Hematopoietic multipotent progenitor cell treated with erythropoietin and hydrocortisone succinate and interleukin-3 and kit ligand, for 17 days (in vitro differentiated cells): Measurements from ENCODE around the gene RASGEF1C.

Experiments
- DNase-seq: peaks from one replicate; pipeline ENCODE4 v3.0.0-alpha.2; 2015; ENCODE audit warnings: low spot score

RASGEF1C gene

DNA sequence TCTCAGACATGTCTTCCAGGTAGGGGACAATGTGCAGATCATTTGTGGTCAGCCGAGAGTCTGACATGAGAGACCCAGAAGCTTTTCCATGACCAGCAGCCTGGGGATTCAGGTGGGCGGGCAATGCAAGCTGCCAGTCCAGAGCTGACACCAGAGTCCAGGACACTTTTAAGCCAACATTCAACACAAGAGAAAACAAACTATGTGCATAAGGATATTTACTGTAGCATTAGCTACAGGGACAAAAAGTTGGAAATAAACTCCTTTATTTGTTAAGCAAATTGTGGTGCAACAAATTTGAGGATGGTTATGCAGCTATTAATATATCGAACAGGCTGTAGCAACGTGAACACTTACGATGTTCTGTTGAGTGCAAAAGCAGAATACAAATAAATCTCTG is 127.5 kb downstream of the RASGEF1C start:
- DNase-seq: no peak

DNA sequence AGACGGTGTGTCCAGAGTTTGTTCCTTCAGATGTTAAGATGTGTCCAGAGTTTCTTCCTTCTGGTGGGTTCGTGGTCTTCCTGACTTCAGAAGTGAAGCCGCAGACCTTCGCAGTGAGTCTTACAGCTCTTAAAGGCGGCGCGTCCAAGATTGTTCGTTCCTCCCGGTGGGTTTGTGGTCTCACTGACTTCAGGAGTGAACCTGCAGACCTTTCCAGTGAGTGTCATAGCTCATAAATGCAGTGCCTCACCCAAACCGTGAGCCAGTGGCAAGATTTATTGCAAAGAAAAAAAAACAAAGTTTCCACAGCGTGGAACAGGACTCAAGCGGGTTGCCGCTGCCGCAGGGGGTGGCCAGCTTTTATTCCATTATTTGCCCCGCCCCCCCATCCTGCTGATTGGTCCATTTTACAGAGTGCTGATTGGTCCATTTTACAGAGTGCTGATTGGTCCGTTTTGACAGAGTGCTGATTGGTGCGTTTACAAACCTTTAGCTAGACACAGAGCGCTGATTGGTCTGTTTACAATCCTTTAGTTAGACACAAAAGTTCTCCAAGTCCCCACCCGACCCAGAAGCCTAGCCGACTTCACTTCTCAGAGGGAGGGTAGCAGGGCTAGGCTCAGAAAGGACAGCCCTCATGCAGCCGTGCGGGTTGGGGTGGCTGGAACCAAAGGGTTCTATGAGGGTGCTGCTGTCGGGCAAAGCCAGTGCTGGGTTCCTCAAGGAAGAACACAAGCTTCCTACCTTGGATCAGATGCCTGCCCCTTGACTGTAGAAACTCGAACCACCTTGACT is 128.3 kb downstream of the RASGEF1C start:
- no peak for DNase-seq

DNA sequence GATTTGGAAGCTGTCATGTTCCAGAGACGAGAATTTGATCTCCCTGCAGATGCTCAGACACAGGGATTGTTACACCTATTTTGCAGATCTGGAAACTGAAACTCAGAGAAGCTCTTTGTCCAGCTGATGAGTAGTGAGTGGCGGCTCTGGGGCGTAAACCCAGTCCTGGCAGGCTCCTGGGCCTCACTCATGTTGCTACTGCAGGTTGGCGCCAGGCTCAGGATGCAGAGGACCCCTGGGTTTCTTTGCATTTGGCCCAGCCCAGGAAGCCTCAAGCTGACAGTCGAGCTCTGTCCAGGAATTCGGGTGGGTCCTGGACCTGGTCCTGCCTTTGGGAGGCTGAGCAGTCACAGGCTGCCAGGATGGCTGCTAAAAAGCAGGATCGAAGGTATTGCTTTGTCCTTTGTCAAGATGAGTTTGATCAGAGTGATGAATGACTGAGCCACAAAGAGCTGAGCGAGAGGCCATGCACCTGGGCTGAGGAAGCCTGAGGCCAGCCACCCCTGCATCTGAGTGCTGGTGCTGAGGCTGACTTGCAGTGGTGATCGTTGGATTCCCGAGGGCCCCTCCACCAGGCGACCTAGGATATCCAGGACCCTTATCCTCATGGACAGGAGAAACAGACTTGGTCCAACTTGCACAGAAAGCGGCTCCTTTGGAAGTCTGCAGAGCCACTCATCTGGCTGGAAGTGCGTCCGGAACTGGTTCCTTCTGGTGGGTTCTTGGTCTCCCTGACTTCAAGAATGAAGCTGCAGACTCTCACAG is 129.1 kb downstream of the RASGEF1C start:
- no peak for DNase-seq

DNA sequence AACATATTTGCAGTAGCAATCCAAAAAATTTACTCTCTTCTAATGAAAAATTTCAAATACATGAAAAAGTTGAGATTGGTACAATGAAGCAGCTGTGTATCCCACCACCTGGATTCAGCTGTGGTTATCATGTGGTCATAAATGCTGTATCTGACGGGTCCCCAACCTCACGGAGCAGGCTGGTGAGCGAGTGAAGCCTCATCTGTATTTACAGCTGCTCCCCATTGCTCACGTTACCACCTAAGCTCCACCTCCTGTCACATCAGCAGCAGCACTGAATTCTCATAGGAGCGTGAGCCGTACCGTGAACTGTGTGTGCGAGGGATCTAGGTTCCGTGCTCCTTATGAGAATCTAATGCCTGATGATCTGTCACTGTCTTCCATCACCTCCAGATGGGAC is 130.7 kb downstream of the RASGEF1C start:
- no peak for DNase-seq

DNA sequence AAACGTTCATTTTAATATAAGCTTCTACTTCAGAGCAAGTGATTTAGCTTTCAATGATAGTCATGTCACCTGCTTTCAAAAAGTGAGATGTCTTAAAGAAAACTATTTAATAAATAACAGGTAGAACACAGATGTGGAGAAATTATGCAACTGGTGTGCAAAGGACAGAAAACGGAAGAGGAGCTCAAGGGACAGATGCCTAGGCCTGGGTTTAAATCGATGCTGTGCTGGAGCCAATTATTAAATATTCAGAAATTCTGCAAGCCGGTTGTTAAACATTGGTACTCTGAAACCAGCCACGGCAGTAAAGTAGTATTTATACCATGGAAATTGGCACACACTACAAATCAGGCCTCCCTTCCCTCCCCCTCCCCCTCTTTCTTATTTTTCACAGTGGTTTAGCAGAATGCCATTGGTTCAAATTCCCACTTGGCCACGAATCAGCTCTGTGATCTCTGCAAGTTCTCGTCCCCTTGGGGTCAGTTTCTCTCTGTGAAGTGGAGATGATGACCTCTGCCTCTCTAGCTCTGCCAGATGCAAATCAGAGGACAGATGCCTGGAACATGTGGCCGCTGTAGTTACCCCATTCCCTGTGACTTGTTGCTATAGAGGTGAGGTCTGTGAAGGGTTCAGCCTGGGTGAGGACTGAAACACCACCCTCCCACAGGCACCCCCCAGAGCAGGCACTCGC is 131.3 kb downstream of the RASGEF1C start:
- no peak for DNase-seq

DNA sequence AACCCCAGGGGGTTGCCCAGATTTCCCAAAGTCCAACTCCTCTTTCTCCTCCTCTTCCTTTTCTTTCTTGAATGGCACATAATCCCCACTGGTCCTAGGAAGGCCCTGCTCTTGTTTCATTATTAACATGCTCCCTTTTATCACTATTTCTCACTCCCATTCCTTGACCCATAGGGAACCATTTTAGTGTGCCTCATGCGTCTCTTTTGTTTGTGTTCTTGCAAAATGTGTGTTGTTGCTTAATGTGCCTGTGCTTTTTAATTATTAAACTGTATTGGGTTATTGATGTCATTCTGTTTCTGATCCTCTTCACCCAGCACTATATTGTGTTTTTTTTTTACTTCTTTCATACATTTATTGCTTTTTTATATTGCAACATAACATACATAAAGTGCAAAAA is 133.3 kb downstream of the RASGEF1C start:
- no peak for DNase-seq

DNA sequence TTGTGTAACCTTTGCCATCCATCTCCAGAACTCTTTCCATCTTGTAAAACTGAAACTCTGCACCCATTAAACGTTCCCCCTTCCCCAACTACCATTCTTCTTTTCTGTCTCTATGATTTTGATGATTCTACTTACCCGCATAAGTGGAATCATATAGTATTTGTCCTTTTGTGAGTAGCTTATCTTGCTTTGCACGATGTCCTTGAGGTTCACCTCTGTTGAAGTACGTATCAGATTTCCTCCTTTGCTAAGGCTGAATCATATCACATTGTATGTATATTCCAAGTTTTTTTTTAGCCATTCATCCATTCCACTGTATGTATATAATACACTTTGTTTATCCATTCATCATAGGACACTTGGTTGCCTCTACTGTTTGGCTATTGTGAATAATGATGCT is 134.5 kb downstream of the RASGEF1C start:
- DNase-seq: no peak

DNA sequence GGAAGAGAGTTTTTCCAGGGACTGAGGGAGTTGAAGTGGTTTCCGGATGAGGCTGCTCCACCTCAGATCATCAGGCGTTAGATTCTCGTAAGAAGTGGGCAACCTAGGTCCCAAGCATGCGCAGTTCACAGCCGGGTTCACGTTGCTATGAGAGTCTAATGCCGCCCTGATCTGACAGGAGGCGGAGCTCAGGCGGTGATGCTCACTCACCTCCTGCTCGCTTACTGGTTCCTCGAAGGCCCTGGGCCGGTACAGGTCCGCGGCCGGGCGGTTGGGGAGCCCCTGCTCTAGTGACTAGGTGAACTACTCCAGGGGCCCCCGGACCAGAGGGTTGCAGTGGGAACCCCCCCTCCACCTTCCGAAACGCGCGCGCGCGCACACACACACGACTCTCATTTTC is 136.5 kb downstream of the RASGEF1C start:
- no peak for DNase-seq

DNA sequence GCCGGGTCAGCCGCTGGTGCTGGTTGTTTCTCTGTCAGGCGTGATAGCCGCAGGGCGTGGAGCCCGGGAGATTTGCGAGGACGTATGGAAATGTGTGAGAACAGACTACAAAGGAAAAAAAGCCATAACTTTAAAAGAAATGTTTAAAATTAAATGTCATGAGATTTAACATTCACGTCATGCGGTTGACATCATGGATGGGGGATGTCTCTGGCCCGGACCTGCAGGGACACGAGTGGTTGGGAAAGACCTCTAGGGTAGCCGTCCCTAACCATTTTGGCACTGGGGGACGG is 136.8 kb downstream of the RASGEF1C start:
- no peak for DNase-seq

DNA sequence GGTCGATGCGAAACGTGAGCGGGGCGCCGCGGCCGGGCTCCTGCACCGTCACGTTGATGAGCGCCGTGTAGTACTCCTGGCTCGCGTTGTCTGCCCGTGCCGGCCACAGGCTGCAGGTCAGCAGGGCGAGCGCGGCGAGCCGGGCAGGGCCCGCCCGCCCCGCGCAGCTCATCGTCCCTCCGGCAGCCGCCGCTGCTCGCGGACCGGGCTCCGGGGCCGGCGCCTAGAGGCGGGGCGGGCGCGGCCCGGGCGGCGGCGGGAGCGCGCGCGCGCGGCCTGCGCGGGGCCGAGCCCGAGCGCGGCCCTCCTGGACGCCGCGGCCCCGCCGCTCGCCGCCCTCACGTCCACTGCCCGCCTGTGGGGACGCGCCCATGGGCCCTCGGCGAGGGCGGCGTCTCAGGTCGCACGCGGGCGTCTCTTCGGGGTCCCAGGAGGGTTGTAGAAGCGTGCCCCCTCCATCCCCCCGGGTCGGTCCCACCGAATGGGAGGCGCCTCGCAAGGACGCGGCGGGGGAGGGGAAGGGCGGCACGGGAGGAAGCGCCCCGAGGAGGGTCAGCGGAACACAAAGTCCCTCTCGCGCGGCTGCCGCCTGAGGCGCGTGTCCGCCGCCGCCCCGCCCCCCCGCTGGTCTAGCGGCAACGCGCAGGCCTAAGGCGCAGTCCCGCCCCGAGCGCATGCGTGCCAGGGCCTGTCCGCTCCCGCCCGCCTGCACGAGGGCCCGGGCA is 137.3 kb downstream of the RASGEF1C start, which contains the start of gene RNF130:
TSS of gene RNF130 (minus strand) at position 229 of the 725 bp plus-strand sequence. CDS start at position 172, 57 bp downstream.
- peak; percentile 75 for DNase-seq

DNA sequence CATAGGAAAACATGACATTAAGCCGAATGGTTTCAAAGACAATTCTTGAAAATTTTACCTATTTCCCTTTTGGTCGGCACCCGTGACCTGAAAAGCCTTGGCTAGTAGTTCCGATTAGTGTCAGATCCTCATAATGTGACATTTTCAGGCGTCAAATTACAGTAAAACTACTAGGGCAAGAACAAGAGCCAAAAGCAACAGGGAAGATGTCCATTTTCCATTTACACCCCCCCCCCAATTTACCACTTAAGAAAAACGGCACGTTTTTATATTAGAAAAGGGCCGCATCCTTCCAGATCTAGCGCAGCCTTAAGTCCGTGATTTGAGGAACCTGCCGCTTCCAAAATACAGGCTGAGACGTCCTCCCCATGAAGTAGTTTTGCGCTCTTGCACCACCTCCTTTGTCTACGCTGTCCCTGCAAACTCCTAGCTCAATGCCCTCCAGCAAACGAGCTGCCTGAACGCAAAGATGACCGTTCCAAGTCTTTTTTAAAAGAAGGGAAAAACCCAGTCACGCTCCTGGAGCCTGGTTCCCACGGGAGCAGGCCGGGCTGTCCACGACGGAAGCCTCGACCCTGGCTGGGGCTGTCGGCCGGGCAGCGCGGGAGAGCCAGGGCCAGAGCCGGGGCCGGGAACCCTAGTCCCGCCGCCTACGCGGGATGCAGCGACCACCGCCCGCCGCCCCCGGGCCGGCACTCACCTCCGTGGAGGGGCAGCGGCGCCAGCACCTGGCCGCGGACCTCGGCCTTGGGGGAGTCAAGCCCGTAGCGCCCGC is 138.1 kb downstream of the RASGEF1C start:
- no peak for DNase-seq

DNA sequence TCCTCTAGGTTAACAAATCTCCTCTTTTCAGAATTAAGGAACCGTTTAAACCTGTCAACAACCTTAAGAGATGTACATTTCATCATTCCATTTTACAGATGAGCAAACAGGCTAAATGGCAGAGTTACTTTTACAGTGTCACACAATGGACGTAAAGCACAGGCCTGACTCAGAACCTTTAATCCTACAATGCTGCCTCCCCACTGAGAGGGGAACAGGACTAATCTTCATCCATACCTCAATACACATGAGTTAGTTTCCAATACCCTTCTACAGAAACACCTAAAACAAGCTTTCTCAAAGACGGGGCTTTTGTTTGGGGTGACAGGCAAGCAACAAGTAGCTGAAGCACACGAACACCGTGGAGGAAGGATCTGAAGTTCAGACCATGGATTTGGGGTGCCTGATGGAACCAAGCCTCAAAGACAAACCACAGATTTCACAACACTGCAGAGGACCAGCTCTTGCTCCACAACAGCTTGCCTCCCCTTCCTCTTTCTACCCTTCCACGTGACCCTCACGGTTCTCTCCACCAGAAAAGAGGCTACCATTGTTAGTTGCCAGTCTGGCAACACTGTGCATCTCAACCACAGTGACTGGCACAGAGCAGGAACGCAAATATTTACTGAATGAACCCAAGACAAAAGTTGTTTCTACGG is 139.3 kb downstream of the RASGEF1C start:
- no peak for DNase-seq

DNA sequence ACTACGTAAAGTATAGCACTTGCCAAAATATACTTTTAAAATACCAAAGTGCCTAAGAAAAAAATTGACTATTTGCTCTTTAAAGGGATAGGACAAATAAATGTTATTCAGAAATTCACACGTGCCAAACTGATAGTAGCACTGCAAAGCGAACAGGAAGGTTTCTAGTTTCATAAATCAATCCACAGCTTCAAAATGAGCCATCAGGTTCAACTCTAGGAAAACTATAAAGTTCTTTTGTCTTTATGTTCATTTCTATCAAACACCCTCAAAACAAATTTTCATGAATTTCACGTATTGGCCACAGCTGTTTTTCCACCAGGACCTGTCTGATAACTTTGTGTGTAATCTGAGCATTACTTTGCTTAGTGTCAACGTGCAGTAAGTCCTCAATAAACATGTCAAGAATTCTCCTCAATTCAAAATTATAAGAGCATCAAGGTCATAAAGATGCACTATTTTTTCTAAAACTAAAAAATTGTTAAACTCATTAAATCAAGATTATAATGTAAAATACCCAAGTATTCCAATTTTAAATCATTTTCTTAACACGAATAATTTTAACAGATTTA is 140.4 kb downstream of the RASGEF1C start:
- no peak for DNase-seq

DNA sequence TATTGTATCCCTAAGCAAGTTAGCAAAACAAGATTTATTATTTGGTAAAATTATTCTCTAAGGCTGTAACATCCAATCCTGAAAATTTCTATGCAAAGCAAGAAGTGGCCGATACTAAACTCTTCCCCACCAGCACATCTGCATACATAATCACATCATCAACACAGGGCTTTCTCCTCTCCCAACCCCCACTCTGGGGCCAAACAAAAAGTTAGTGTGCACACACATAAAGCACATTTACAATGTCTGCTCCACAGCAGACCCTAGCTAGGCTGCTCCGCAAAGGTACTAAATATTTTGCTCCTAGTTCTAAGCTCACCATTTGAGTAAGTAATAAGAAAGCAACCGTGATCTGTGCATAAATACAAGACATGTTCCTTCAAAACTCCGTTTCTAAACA is 141.0 kb downstream of the RASGEF1C start:
- DNase-seq: no peak

DNA sequence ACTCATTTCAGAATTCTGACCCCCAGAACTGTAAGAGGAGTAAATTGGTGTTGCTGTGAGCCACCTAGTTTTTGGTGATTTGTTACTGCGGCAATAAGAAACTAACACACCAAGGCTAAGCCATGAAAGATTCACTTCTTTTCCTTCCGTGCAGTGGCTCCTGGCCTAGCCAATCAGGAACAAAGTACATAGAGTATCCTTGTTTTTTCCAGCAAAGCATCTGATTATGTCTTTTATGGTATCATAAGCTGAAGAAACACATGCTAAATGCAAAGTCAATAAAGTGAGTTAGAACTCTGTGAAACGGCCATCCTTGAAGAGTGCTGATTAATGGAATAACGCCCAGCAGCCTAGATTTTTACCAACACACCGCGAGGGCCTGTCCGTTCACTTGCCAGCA is 148.8 kb downstream of the RASGEF1C start:
- no peak for DNase-seq

DNA sequence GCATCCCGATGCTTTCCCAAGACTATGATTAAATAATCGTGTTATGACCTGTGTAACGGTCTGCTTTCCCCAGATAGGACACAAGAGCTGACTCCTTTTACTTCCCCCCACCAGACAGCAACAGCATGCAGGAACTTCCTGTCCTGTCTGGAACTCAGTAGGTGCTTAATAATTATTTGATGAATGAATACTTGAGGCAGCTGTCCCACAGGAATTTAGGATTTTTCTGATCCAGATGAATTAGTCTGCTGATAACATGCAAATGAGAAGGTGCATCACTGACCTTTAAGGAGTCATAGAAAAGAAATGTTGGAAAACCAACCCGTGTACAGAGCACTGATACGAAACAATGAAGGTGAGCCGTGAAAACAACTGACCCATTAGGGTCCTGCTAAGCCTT is 149.7 kb downstream of the RASGEF1C start:
- DNase-seq: no peak

DNA sequence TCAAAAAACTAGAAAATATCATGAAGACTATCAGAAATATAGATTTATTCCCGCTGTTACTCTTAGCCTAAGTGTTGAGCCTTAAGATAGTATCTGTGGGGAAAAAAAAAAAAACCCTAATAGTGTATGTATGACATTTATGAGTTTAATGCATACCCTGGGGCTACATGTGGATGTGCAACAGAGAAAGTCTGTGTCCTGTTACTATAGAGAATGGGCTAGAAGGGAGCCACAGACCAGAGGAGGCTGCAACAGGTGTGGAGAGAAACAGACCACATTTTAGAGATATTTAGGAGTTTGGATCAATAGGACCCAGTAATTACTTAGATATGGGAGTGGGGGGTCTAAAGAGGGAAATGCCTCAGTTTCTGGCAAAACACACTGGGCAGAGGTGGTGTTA is 152.9 kb downstream of the RASGEF1C start:
- DNase-seq: no peak

DNA sequence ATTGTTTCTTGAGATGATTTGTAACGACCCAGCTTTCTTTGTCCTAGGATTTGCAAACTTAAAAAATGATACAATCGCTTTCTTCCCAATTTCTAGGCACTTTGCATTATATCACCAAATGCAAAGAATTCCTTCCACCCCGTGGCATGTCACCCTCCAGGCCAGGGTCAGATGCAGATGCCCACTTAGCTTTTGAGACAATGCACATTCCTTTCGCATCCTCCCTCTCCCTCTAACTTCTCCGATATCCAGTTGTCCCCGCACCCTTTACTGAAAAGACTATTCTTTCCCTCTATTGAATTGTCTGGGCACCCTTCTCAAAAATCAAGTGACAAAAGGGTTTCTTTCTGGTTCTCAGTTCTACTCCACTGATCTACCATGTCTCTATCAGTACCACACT is 154.8 kb downstream of the RASGEF1C start:
- DNase-seq: no peak

DNA sequence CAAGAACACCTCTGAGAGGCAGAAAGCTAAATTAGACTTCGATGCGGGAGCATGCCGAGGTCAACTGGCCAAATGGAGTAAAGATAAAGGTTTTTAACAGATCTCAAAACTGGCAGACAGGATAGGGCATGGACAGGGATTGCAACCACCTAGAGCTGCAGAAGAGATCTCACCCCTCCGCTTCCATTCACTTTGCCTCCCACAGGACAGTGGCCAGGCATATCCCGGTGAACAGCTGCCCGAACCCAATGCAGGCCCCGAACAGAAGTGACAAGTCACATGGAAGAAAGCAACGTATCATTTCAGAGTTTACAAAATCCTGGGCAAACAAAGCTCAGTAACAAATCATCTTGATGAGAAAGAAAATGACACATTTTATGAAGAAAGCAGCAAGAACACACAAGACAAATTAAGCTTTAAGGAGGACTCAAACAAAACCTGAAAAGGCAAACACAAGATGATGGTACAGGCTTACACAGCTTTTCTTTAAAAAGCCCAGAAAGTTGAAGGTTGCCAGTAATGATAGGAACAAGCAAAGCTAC is 155.9 kb downstream of the RASGEF1C start:
- no peak for DNase-seq

DNA sequence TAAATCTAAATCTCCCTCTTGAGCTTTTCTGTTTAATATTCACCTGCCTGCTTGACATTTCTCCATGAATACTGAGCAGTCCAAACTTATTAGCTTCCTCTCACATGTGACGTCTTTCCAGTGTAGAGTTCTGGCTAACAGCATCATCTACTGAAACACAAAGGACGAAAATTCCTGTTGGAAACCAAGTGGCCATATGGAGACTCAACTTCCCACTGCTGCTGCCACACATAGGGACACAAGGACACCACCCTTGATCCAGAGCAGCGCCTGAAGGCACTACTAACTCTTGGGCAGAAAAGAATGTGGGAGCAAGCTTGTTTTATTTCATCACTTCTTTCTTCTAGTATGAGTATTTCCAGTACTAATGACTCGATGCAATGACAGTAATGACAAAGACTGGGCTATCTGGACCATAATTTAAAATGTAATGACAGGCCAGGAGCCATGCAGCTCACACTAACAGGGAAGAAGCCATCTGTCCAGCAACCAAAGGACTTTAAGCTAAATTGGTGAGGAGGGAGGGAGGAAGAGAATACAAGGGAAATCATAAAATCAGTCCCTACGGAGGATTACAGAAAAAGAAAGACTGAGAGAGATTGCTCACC is 156.7 kb downstream of the RASGEF1C start:
- DNase-seq: no peak
